ENCODE measurements around the gene STK38. TPM values are rescaled to one million over a fixed set of nuclear protein-coding genes. Genes with fewer than 3 reads are reported as not detected.

The STK38 gene
- total RNA-seq, 1 experiment from 2014 or later, result 24.2 TPM

DNA sequence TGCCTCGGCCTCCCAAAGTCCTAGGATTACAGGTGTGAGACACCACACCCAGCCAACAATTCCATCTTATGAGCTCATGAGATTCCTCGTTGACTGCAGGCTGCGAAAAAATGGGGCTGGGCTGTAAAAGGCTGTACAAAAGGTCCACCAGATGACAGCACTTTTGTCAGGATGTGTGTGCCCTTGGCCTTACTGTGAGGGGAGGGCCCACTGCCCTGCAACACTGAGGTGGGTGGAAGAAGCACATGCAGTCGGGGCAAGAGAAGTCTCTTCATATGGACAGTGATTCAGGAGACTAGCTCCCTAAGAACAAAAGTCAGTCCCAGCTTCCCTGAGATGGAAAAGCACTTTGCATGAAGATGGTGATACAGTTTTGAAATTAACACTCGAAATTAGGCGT, 54.0 kb downstream of the STK38 start:
- POLR2A ChIA-PET (ENCODE audit: low non-redundant PET), result interaction anchor here (0.7 kb wide), 2 partner anchors 10 to 15 kb away, joined by 3 read pairs; no protein-coding TSS in a partner anchor
- H3K9me3 ChIP-seq (ENCODE audit: low read depth, low read length, poor library complexity, severe bottlenecking), result no peaks in the 10 kb centered on the region
- no peaks in the 10 kb centered on the region for H3K4me1 ChIP-seq (ENCODE audit: insufficient read depth, low read length, poor library complexity, severe bottlenecking)
- CTCF ChIA-PET, result no interaction called here
- no peak overlapping the region for H3K27ac ChIP-seq (ENCODE audit: low read depth, low read length, poor library complexity, severe bottlenecking)
- no TSS peak for BruUV-seq (replicated peaks)
- DNase-seq (ENCODE audit: low spot score), result no peak
- TF ChIP-seq, protein P1, sequence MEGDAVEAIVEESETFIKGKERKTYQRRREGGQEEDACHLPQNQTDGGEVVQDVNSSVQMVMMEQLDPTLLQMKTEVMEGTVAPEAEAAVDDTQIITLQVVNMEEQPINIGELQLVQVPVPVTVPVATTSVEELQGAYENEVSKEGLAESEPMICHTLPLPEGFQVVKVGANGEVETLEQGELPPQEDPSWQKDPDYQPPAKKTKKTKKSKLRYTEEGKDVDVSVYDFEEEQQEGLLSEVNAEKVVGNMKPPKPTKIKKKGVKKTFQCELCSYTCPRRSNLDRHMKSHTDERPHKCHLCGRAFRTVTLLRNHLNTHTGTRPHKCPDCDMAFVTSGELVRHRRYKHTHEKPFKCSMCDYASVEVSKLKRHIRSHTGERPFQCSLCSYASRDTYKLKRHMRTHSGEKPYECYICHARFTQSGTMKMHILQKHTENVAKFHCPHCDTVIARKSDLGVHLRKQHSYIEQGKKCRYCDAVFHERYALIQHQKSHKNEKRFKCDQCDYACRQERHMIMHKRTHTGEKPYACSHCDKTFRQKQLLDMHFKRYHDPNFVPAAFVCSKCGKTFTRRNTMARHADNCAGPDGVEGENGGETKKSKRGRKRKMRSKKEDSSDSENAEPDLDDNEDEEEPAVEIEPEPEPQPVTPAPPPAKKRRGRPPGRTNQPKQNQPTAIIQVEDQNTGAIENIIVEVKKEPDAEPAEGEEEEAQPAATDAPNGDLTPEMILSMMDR (conservative IDR thresholded peaks at IDR 0.05; ENCODE audit: low read depth, low read length), result no peak
- TF ChIP-seq EZH2 (IDR thresholded peaks at IDR 0.05; ENCODE audit: borderline replicate concordance, low read depth, low read length, poor library complexity, severe bottlenecking), result no peak
- no peak overlapping the region for H3K4me3 ChIP-seq (ENCODE audit: low read depth, low read length, poor library complexity, severe bottlenecking)
- no peaks in the 10 kb centered on the region for H3K27me3 ChIP-seq (replicated peaks; ENCODE audit: insufficient read depth, low read depth, low read length, poor library complexity)
- intact Hi-C loops (cut with micrococcal nuclease; ENCODE audit: unreplicated experiment), result no loop called here
- peaks cover 22% of the 10 kb centered on the region for H3K36me3 ChIP-seq (ENCODE audit: insufficient read depth, low read length, poor library complexity, severe bottlenecking)

DNA sequence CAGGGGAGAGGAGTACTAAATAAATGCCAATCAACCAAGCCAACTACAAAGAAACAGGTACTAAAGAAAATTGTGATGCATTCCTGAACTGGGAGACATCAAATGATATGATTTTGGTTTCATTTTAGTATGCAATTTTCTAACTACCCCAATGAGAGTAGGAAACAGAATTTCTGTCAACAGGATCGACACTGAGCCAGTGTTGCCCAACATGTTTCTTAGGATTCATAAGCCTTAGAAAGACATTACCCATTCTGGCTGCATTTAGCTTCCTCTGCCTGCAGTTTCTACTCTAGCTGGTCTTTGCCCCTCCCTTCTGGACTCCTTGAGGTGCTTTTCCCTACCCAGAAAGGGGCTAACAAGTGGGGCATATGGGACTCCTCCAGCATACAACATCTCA, 54.7 kb downstream of the STK38 start:
- Histone ChIP-seq H3K4me1 (ENCODE audit: insufficient read depth, low read length, poor library complexity, severe bottlenecking) (no peaks in the 10 kb centered on the region), H3K27me3 (replicated peaks; ENCODE audit: insufficient read depth, low read depth, low read length, poor library complexity) (no peaks in the 10 kb centered on the region), H3K9me3 (ENCODE audit: low read depth, low read length, poor library complexity, severe bottlenecking) (no peaks in the 10 kb centered on the region), H3K27ac (ENCODE audit: low read depth, low read length, poor library complexity, severe bottlenecking) (no peak overlapping the region), H3K4me3 (ENCODE audit: low read depth, low read length, poor library complexity, severe bottlenecking) (no peak overlapping the region), H3K36me3 (ENCODE audit: insufficient read depth, low read length, poor library complexity, severe bottlenecking) (peaks cover 24% of the 10 kb centered on the region)
- CTCF ChIA-PET, result no interaction called here
- POLR2A ChIA-PET (ENCODE audit: low non-redundant PET), result no interaction called here
- no peak for DNase-seq (ENCODE audit: low spot score)
- intact Hi-C loops (cut with micrococcal nuclease; ENCODE audit: unreplicated experiment), result no loop called here
- no peak for TF ChIP-seq EZH2 (IDR thresholded peaks at IDR 0.05; ENCODE audit: borderline replicate concordance, low read depth, low read length, poor library complexity, severe bottlenecking)
- TF ChIP-seq, protein P1 (conservative IDR thresholded peaks at IDR 0.05; ENCODE audit: low read depth, low read length), result no peak
- no TSS peak for BruUV-seq (replicated peaks)

DNA sequence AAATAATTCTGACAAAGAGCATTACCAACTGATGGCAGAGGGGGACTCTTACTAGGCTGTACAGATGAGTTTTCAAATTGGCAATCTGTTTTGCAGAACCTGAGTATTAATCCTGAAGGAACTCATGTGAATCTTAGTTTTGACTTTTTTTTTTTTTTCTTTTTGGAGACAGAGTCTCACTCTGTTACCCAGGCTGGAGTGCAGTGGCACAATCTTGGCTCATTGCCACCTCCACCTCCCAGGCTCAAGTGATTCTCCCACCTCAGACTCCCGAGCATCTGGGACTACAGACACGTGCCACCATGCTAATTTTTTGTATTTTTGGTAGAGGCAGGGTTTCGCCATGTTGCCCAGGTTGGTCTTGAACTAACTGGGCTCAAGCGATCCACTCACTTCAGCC, 55.2 kb downstream of the STK38 start:
- H3K9me3 ChIP-seq (ENCODE audit: low read depth, low read length, poor library complexity, severe bottlenecking), result no peaks in the 10 kb centered on the region
- no peaks in the 10 kb centered on the region for H3K27me3 ChIP-seq (replicated peaks; ENCODE audit: insufficient read depth, low read depth, low read length, poor library complexity)
- no peaks in the 10 kb centered on the region for H3K4me1 ChIP-seq (ENCODE audit: insufficient read depth, low read length, poor library complexity, severe bottlenecking)
- DNase-seq (ENCODE audit: low spot score), result no peak
- H3K36me3 ChIP-seq (ENCODE audit: insufficient read depth, low read length, poor library complexity, severe bottlenecking), result peaks cover 26% of the 10 kb centered on the region
- no peak for TF ChIP-seq EZH2 (IDR thresholded peaks at IDR 0.05; ENCODE audit: borderline replicate concordance, low read depth, low read length, poor library complexity, severe bottlenecking)
- TF ChIP-seq, protein P1 (conservative IDR thresholded peaks at IDR 0.05; ENCODE audit: low read depth, low read length), result no peak
- no TSS peak for BruUV-seq (replicated peaks)
- ChIA-PET POLR2A (ENCODE audit: low non-redundant PET) (no interaction called here), CTCF (no interaction called here)
- intact Hi-C loops (cut with micrococcal nuclease; ENCODE audit: unreplicated experiment), result no loop called here
- no peak overlapping the region for H3K4me3 ChIP-seq (ENCODE audit: low read depth, low read length, poor library complexity, severe bottlenecking)
- no peak overlapping the region for H3K27ac ChIP-seq (ENCODE audit: low read depth, low read length, poor library complexity, severe bottlenecking)

Measured in A673 (cell line).